Measurements from ENCODE around the gene SLC9A2. TPM values are rescaled to one million over a fixed set of nuclear protein-coding genes. Genes with fewer than 3 reads are reported as not detected.

Gene SLC9A2
- total RNA-seq, 1 donor from 2014 or later = not detected

DNA sequence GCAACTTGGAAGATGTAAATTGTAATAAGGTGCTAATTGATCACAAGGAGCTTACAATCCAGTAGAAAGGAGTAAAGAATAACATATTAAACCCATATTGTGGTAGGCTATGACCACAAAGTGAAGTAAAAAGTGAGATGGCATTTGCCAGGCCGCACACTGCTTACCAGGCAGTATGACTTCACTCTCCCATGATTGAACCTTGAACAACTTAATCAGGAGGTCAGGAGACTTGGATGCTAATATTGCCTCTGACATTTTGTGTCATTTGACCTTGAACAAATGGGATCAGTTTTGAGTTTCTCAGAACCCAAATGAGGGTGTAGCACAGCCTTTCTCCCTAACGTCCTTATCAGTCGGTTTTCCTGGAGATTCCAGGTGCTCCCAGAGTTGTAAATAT is 44.0 kb downstream of the SLC9A2 start:
- Mint-ChIP-seq H3K27ac (no peak overlapping the region), H3K27me3 (ENCODE audit: insufficient read depth) (peaks cover under 1% of the 10 kb centered on the region), H3K36me3 (ENCODE audit: low read depth) (no peaks in the 10 kb centered on the region), H3K9me3 (no peaks in the 10 kb centered on the region), H3K4me3 (no peak overlapping the region), H3K4me1 (ENCODE audit: low read depth) (peaks cover 32% of the 10 kb centered on the region)
- DNase-seq (ENCODE audit: low spot score) = no peak
- intact Hi-C loops (cut with micrococcal nuclease) = loop anchor here (5.0 kb wide), 1 partner anchor 46 kb away; the partner anchor contains the start of gene SLC9A2

- no peaks in the 10 kb centered on the region for H3K36me3 Mint-ChIP-seq (ENCODE audit: low read depth)
- H3K4me3 Mint-ChIP-seq = no peak overlapping the region
- peaks cover 2% of the 10 kb centered on the region for H3K27me3 Mint-ChIP-seq (ENCODE audit: insufficient read depth)
- H3K4me1 Mint-ChIP-seq (ENCODE audit: low read depth) = peaks cover 29% of the 10 kb centered on the region
- DNase-seq (ENCODE audit: low spot score) = peak; percentile 27
- H3K9me3 Mint-ChIP-seq = no peaks in the 10 kb centered on the region
- peak overlapping the region; percentile 70 for H3K27ac Mint-ChIP-seq
- intact Hi-C loops (cut with micrococcal nuclease) = loop anchor here (5.0 kb wide), 1 partner anchor 47 kb away; the partner anchor contains the start of gene SLC9A2
Observed at GRCh38 chr2:102664471-102664909, 45.1 kb downstream of the SLC9A2 start.

GRCh38 chr2:102667072-102667471 is 47.7 kb downstream of the SLC9A2 start:
- DNase-seq (ENCODE audit: low spot score) = no peak
- Mint-ChIP-seq H3K9me3 (no peaks in the 10 kb centered on the region), H3K4me3 (no peak overlapping the region), H3K27ac (no peak overlapping the region), H3K36me3 (ENCODE audit: low read depth) (no peaks in the 10 kb centered on the region), H3K27me3 (ENCODE audit: insufficient read depth) (peaks cover 2% of the 10 kb centered on the region), H3K4me1 (ENCODE audit: low read depth) (peaks cover 25% of the 10 kb centered on the region)
- intact Hi-C loops (cut with micrococcal nuclease) = no loop called here

DNA sequence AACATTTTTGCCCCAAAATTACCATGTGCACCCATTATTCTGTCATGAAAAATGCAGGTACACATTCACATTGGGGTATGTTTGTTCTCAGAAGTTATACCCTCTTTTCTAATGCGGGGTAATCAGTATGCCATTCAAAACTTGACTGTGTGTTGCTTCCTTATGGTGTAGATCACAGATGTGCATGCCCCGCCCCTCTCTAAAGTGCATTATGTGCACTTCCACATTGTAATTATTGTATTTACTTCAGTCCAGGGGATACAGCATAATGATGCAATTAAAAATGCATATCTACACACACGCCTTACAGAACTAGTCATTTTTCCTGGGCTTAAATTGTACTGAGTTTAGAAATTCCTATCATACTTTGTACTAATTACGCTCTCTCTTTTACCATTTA is 48.8 kb downstream of the SLC9A2 start:
- no peak overlapping the region for H3K4me3 Mint-ChIP-seq
- DNase-seq (ENCODE audit: low spot score) = no peak
- H3K4me1 Mint-ChIP-seq (ENCODE audit: low read depth) = peaks cover 14% of the 10 kb centered on the region
- peaks cover 2% of the 10 kb centered on the region for H3K27me3 Mint-ChIP-seq (ENCODE audit: insufficient read depth)
- H3K27ac Mint-ChIP-seq = no peak overlapping the region
- H3K36me3 Mint-ChIP-seq (ENCODE audit: low read depth) = no peaks in the 10 kb centered on the region
- intact Hi-C loops (cut with micrococcal nuclease) = no loop called here
- H3K9me3 Mint-ChIP-seq = no peaks in the 10 kb centered on the region

- DNase-seq (ENCODE audit: low spot score) = no peak
- H3K27me3 Mint-ChIP-seq (ENCODE audit: insufficient read depth) = peaks cover 2% of the 10 kb centered on the region
- H3K4me3 Mint-ChIP-seq = no peak overlapping the region
- no peak overlapping the region for H3K27ac Mint-ChIP-seq
- intact Hi-C loops (cut with micrococcal nuclease) = no loop called here
- no peaks in the 10 kb centered on the region for H3K36me3 Mint-ChIP-seq (ENCODE audit: low read depth)
- peaks cover 6% of the 10 kb centered on the region for H3K4me1 Mint-ChIP-seq (ENCODE audit: low read depth)
- H3K9me3 Mint-ChIP-seq = no peaks in the 10 kb centered on the region
Observed at GRCh38 chr2:102669401-102669800, 50.0 kb downstream of the SLC9A2 start.

DNA sequence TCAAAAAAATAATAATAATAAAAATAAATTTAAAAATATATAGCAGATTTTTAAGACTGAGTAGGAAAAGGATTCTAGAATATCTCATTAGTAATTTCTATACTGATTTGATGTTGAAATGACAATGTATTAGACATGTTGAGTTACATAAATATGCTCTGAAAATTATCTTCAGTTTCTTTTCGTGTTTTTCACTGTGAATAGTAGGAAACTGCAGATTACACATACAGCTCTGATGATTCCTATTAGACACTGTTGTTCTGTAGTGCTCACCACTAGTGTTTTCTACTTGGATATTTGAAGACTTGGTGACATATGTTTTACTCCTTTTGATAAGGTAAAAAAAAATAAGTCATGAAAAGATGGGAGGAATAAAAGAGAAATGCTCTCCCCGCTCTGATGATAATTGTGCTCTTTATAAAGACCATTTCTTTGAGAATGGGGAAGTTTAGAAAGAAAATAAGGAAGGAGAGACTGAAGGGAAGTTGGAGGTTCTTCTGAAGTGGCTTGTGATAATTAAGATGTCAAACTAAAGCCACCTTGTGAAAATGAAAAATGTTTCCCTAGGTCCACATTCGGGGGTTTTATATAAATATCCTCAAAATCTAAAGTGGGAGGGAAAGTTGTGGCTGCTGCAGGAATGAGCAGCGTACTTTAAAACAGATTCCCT is 52.9 kb downstream of the SLC9A2 start:
- Mint-ChIP-seq H3K36me3 (ENCODE audit: low read depth) (no peaks in the 10 kb centered on the region), H3K27me3 (ENCODE audit: insufficient read depth) (peaks cover 3% of the 10 kb centered on the region), H3K4me1 (ENCODE audit: low read depth) (no peaks in the 10 kb centered on the region), H3K9me3 (no peaks in the 10 kb centered on the region), H3K27ac (no peak overlapping the region), H3K4me3 (no peak overlapping the region)
- DNase-seq (ENCODE audit: low spot score) = no peak
- intact Hi-C loops (cut with micrococcal nuclease) = no loop called here

GRCh38 chr2:102674370-102674769 is 55.0 kb downstream of the SLC9A2 start:
- H3K9me3 Mint-ChIP-seq = no peaks in the 10 kb centered on the region
- no peak overlapping the region for H3K4me3 Mint-ChIP-seq
- peaks cover 4% of the 10 kb centered on the region for H3K27me3 Mint-ChIP-seq (ENCODE audit: insufficient read depth)
- DNase-seq (ENCODE audit: low spot score) = no peak
- no peaks in the 10 kb centered on the region for H3K36me3 Mint-ChIP-seq (ENCODE audit: low read depth)
- H3K27ac Mint-ChIP-seq = no peak overlapping the region
- no peaks in the 10 kb centered on the region for H3K4me1 Mint-ChIP-seq (ENCODE audit: low read depth)
- intact Hi-C loops (cut with micrococcal nuclease) = no loop called here

- Mint-ChIP-seq H3K27me3 (ENCODE audit: insufficient read depth) (peaks cover 6% of the 10 kb centered on the region), H3K4me1 (ENCODE audit: low read depth) (no peaks in the 10 kb centered on the region), H3K27ac (no peak overlapping the region), H3K36me3 (ENCODE audit: low read depth) (no peaks in the 10 kb centered on the region), H3K4me3 (no peak overlapping the region), H3K9me3 (no peaks in the 10 kb centered on the region)
- DNase-seq (ENCODE audit: low spot score) = no peak
- intact Hi-C loops (cut with micrococcal nuclease) = no loop called here
Observed at GRCh38 chr2:102674836-102675235, 55.5 kb downstream of the SLC9A2 start.

GRCh38 chr2:102677244-102678215 is 58.2 kb downstream of the SLC9A2 start:
- H3K36me3 Mint-ChIP-seq (ENCODE audit: low read depth) = no peaks in the 10 kb centered on the region
- H3K27me3 Mint-ChIP-seq (ENCODE audit: insufficient read depth) = peaks cover 6% of the 10 kb centered on the region
- no peaks in the 10 kb centered on the region for H3K9me3 Mint-ChIP-seq
- no peak overlapping the region for H3K27ac Mint-ChIP-seq
- H3K4me3 Mint-ChIP-seq = no peak overlapping the region
- H3K4me1 Mint-ChIP-seq (ENCODE audit: low read depth) = no peaks in the 10 kb centered on the region
- no peak for DNase-seq (ENCODE audit: low spot score)
- intact Hi-C loops (cut with micrococcal nuclease) = no loop called here

DNA sequence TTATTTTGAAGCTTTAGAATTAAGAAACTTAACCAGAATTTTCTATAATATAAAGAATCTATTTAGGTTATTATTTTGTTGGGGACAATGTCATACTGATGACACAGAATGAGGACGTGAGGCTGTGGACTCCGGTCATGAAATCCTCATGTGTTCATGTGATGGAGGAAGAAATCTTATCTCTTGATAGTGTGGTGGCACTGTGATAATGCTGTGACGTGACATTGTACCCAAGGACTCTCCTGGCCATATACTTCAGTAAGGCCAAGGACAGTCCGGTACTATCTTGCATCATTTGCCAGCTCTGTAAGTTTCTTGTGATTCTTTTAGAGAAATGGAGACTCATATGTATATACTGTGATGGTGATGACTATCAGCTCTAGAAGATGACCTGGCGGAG is 59.1 kb downstream of the SLC9A2 start:
- DNase-seq (ENCODE audit: low spot score) = no peak
- Mint-ChIP-seq H3K36me3 (ENCODE audit: low read depth) (no peaks in the 10 kb centered on the region), H3K27me3 (ENCODE audit: insufficient read depth) (peaks cover 6% of the 10 kb centered on the region), H3K4me3 (no peak overlapping the region), H3K4me1 (ENCODE audit: low read depth) (no peaks in the 10 kb centered on the region), H3K27ac (no peak overlapping the region), H3K9me3 (no peaks in the 10 kb centered on the region)
- intact Hi-C loops (cut with micrococcal nuclease) = no loop called here

DNA sequence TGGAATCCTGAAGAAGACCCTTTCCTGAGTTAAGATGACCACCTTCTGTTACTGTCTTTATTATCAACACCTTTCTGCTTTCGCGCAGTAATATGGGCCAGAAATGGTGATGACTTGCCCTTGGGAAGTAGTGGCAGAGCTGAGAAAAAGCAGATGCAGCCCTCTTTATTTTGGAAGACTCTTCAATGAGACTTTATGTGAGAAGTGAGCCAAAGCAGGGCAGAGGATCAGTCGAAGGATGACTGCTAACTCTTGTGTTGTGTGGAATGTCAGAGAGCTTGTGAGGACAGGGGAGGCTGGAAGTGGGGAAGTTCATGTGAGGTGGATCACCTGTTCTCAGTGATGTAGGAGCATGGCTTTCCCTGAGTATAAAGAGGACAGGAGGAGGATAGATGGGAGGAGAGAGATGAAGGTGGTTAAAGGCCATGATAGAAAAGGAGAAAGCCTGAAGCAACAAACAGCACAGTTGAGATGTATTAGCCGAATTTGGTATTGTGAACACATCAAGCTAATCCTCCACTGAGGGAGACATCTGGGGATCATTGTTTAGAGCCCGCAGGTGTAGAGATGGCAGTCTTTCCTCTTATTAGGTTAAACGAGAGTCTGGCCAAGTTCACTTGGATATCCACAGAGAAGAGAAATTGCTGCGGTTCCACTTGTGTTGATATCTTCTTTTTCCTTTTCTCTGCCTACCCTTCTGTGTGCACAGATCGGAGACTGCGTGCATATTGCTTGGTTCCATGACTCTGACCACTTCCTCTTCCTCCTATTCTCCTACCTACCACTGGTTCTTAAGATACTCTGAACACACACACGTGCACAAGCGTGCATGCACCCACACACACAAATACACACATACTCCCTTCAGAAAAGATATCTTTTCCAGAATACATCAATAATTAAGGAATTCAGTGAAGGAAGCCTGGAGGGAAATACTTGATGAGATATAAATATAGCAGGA is 67.4 kb downstream of the SLC9A2 start:
- Mint-ChIP-seq H3K27ac (no peak overlapping the region), H3K9me3 (no peaks in the 10 kb centered on the region), H3K27me3 (ENCODE audit: insufficient read depth) (no peaks in the 10 kb centered on the region), H3K4me3 (no peak overlapping the region), H3K36me3 (ENCODE audit: low read depth) (no peaks in the 10 kb centered on the region), H3K4me1 (ENCODE audit: low read depth) (no peaks in the 10 kb centered on the region)
- intact Hi-C loops (cut with micrococcal nuclease) = no loop called here
- no peak for DNase-seq (ENCODE audit: low spot score)

- no peaks in the 10 kb centered on the region for H3K4me1 Mint-ChIP-seq (ENCODE audit: low read depth)
- H3K4me3 Mint-ChIP-seq = no peak overlapping the region
- no peak for DNase-seq (ENCODE audit: low spot score)
- H3K27ac Mint-ChIP-seq = no peak overlapping the region
- H3K27me3 Mint-ChIP-seq (ENCODE audit: insufficient read depth) = peaks cover 8% of the 10 kb centered on the region
- H3K36me3 Mint-ChIP-seq (ENCODE audit: low read depth) = no peaks in the 10 kb centered on the region
- no peaks in the 10 kb centered on the region for H3K9me3 Mint-ChIP-seq
- intact Hi-C loops (cut with micrococcal nuclease) = no loop called here
Observed at GRCh38 chr2:102690012-102690411, 70.7 kb downstream of the SLC9A2 start.

Data from activated T-helper 1 cell treated with anti-CD3 and anti-CD28 coated beads, Interleukin-12 subunit alpha, Interleukin-12 subunit beta, Interleukin-2, Interleukin-4 antibody, amounts not matched to agents 30 ng/mL and 10 ng/mL and 1 ng/mL, durations not matched to agents 14 hours and 24 hours and 36 hours (primary cell).